ENCODE results near the gene FRMPD2. TPM values are rescaled to one million over a fixed set of nuclear protein-coding genes. Genes with fewer than 3 reads are reported as not detected.

Gene FRMPD2
- total and polyA plus RNA-seq, 7 donors: 0.04 TPM; not detected in 6

DNA sequence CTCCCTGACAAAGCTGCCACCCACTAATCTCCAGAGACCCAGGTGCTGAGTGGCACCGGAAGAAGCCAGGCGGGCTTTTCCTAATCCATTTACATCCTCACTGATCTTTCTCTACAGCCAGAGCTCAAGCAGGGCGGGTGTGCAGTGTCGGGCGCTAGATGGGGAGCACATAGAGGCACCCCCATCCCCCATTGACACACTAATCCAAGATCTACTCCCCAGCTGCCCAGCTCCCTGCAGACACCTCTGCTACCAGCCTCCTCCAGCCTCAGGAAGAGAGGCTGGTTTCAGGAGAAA, 22.2 kb downstream of the FRMPD2 start:
- intact Hi-C loops (cut with DNase I): no loop called here
- DNase-seq: no peak
- Histone ChIP-seq H3K4me1 (no peaks in the 10 kb centered on the region), H3K9me3 (no peaks in the 10 kb centered on the region), H3K27ac (no peak overlapping the region), H3K27me3 (ENCODE audit: insufficient read depth in 3 of 3, low read length in 2 of 3) (peaks cover 0 to 4% (median 0%) of the 10 kb centered on the region in 3 donors), H3K36me3 (ENCODE audit: insufficient read depth in 1 of 2, low read depth in 1 of 2) (no peaks in the 10 kb centered on the region), H3K4me3 (no peak overlapping the region)
- 64 to 67% (median 67%) methylated on average over 5 of the region's 5 CpGs for WGBS, 3 donors
- ATAC-seq: no peak
- TF ChIP-seq, protein P1, sequence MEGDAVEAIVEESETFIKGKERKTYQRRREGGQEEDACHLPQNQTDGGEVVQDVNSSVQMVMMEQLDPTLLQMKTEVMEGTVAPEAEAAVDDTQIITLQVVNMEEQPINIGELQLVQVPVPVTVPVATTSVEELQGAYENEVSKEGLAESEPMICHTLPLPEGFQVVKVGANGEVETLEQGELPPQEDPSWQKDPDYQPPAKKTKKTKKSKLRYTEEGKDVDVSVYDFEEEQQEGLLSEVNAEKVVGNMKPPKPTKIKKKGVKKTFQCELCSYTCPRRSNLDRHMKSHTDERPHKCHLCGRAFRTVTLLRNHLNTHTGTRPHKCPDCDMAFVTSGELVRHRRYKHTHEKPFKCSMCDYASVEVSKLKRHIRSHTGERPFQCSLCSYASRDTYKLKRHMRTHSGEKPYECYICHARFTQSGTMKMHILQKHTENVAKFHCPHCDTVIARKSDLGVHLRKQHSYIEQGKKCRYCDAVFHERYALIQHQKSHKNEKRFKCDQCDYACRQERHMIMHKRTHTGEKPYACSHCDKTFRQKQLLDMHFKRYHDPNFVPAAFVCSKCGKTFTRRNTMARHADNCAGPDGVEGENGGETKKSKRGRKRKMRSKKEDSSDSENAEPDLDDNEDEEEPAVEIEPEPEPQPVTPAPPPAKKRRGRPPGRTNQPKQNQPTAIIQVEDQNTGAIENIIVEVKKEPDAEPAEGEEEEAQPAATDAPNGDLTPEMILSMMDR (IDR thresholded peaks at IDR 0.05): no peak

GRCh38 chr10:48251525-48252353, 22.8 kb downstream of the FRMPD2 start:
- WGBS, 3 donors: 49 to 50% (median 50%) methylated on average over 13 of the region's 13 CpGs
- no peaks in the 10 kb centered on the region for H3K36me3 ChIP-seq (ENCODE audit: insufficient read depth in 1 of 2, low read depth in 1 of 2)
- intact Hi-C loops (cut with DNase I): no loop called here
- H3K4me3 ChIP-seq: no peak overlapping the region
- no peak for ATAC-seq
- H3K27ac ChIP-seq: no peak overlapping the region
- H3K9me3 ChIP-seq: no peaks in the 10 kb centered on the region
- H3K4me1 ChIP-seq: no peaks in the 10 kb centered on the region
- DNase-seq: no peak
- peaks cover 0 to 4% (median 0%) of the 10 kb centered on the region in 3 donors for H3K27me3 ChIP-seq (ENCODE audit: insufficient read depth in 3 of 3, low read length in 2 of 3)
- TF ChIP-seq, protein P1 (IDR thresholded peaks at IDR 0.05): no peak

DNA sequence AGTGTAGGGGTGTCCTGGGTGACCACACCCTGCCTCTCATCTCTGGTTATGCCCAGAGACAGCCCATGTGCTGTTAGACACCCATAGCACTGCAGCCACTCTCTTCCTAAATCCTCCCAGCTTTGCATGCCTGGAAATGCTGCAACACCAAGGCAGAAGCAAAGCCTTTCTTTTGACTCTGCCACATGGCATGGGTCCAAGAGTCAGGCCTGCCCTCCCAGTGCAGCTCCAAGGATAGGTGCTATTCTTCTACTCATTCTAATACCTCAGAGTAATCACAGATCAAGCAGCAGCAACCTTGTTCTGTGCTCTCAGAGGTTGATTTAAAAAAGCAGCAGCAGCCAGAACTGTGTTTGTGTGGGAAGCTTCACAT, 23.4 kb downstream of the FRMPD2 start:
- Histone ChIP-seq H3K27ac (no peak overlapping the region), H3K9me3 (no peaks in the 10 kb centered on the region), H3K36me3 (ENCODE audit: insufficient read depth in 1 of 2, low read depth in 1 of 2) (no peaks in the 10 kb centered on the region), H3K4me1 (no peaks in the 10 kb centered on the region), H3K27me3 (ENCODE audit: insufficient read depth in 3 of 3, low read length in 2 of 3) (peaks cover 0 to 4% (median 0%) of the 10 kb centered on the region in 3 donors), H3K4me3 (no peak overlapping the region)
- ATAC-seq: no peak
- intact Hi-C loops (cut with DNase I): no loop called here
- TF ChIP-seq, protein P1 (IDR thresholded peaks at IDR 0.05): no peak
- DNase-seq: no peak

DNA sequence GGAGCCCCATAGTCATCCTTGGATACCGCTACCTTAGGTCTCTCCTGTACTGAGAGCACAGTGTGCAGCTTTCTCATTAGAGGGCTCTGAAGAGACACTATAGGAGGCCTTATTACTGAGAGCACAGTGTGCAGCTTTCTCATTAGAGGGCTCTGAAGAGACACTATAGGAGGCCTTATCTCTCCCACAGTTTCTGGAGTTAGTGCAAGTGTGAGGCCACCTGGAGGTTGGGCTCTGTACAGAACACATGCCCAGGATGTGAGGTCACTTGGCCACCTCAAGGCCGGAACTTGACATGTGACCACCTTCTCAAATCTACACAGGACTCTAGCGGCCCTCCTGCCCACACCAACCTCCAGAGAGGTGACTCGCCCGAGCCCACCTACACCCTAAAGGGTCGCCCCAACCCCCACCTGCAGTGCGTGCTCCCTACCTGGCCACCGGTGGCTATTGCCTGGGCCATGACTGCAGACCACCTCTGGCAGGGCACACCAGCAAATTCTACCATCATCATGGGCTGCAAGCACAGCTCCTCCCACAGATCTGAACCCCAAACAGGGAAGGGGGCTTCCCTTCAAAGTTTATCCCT, 24.6 kb downstream of the FRMPD2 start:
- no peak for ATAC-seq
- intact Hi-C loops (cut with DNase I): no loop called here
- H3K9me3 ChIP-seq: no peaks in the 10 kb centered on the region

More for the DNA sequence above, 24.6 kb downstream of the FRMPD2 start:
- TF ChIP-seq, protein P1 (IDR thresholded peaks at IDR 0.05): no peak
- Histone ChIP-seq H3K4me1 (no peaks in the 10 kb centered on the region), H3K4me3 (no peak overlapping the region), H3K36me3 (ENCODE audit: insufficient read depth in 1 of 2, low read depth in 1 of 2) (no peaks in the 10 kb centered on the region), H3K27ac (no peak overlapping the region), H3K27me3 (ENCODE audit: insufficient read depth in 3 of 3, low read length in 2 of 3) (no peaks in the 10 kb centered on the region)
- WGBS, 3 donors: 93 to 96% (median 94%) methylated on average over 8 of the region's 8 CpGs
- no peak for DNase-seq
